AG09319 (cell line): Measurements from ENCODE around the gene MAPKAP1.
A peak's percentile ranks its signal among the peaks of the same experiment; 100 is the strongest.

Experiments used
- DNase-seq: peaks from one replicate; pipeline ENCODE4 v3.0.0-alpha.2; 2010; ENCODE audit warnings: low read depth; ENCODE audit errors: extremely low read depth
- TF ChIP-seq, protein P1 (sequence below): IDR thresholded peaks from 2 replicates; pipeline ENCODE4 v1.5.1; 2011; ENCODE audit warnings: low read depth, mild to moderate bottlenecking, inconsistent platforms, low read length, moderate library complexity

MAPKAP1 gene

DNA sequence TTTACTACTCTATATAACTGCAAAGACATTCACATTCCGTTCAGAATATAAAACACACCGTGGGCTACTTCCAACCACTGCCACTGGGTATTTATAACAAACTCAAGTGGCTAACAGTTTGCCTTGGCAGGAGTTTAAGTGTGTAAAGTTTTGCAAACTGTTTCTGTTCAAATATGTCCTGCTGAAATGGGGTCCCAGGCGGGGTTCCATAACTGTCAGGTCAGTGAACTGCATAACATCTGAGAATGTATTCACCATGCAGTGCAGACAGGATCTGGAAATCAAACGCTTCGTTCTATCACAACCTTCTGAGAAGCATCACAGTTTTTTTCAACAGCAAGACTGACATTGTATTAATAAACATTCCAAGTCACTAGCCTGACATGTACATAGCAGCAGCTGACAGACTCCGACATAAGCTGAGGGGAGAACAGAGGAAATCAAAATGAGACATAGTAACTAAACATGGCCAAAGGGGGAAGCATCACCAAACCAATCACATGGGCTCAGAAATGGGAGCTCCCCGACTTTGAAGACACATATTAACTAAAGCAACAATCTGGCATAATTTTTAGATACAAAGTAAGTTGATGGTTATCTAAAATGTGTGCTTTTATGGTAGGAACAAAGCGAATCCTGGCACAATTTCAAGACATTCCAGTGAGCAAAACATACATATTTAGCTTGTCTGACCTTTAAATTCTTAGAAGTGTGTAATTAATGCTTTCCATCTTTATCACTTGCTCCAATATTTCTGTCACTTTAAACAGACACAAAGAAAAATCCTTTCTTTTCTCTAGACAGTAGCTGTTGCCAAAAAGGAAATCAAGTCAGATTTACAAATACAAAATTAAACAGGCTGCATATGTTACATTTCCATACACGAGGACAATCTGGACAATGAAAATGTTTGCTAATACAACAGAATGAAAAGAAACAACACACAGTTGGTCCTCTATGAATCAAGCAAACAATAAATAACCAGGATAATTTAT is 156.8 kb downstream of the MAPKAP1 start:
- no peak for DNase-seq
- TF ChIP-seq, protein P1, sequence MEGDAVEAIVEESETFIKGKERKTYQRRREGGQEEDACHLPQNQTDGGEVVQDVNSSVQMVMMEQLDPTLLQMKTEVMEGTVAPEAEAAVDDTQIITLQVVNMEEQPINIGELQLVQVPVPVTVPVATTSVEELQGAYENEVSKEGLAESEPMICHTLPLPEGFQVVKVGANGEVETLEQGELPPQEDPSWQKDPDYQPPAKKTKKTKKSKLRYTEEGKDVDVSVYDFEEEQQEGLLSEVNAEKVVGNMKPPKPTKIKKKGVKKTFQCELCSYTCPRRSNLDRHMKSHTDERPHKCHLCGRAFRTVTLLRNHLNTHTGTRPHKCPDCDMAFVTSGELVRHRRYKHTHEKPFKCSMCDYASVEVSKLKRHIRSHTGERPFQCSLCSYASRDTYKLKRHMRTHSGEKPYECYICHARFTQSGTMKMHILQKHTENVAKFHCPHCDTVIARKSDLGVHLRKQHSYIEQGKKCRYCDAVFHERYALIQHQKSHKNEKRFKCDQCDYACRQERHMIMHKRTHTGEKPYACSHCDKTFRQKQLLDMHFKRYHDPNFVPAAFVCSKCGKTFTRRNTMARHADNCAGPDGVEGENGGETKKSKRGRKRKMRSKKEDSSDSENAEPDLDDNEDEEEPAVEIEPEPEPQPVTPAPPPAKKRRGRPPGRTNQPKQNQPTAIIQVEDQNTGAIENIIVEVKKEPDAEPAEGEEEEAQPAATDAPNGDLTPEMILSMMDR, result no peak

DNA sequence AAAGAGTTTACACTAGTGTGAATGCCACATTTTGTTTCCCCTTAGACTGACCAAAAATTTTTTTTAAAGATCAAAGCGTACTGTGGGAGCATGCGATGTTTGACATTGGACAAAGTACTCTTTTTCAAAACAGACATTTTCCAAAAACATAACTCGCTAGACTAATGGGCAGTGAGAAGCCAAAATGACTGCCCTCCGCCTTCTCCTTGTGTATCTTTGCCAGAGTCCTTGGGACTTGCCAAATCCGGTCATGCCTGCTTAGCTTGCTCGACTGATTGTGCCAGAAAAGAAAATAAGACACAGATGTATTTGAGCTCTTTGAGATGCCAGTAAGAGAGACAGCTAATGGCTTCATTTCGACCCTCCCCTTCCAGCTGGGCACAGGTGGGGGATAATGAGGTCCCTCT is 157.5 kb downstream of the MAPKAP1 start:
- TF ChIP-seq, protein P1, result no peak
- peak; percentile 92 for DNase-seq

DNA sequence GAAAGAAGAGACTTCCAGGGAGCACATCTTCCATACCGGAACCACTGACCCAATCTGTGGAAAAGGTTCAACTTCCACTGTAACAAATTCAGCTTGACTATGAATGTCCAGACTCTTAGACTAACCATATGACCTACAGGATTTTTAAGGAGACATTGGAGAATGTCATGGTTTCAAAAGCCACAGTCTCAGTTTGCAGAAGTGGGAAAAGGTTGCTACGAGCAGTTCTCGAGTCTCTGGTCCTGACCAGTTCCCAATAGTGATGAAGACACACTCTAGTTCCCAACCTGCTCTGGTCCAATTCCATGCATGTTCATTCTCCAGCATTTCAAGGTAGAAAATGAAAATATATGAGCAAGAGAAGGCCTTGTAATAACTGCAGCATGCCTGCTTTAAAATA is 158.0 kb downstream of the MAPKAP1 start:
- DNase-seq, result no peak
- TF ChIP-seq, protein P1, result no peak

DNA sequence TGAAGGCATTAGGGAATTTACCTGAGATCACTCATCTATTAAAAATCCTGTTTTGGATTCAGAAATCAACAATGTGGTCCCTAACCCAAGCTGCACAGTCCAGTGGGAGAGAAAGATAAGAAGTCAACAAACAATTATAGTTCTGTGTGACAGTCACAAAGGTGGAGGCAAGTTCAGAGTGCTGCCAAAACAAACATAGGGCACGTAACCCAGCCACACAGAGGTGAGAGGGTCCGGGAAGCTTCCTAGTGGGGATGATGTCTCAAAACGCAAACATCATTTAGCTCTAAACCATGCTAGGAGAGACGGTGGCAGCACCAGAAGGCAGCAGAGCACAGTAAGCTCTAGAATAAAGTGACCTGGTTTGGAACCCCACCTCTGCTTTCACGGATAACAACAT is 158.9 kb downstream of the MAPKAP1 start:
- TF ChIP-seq, protein P1, result no peak
- no peak for DNase-seq

DNA sequence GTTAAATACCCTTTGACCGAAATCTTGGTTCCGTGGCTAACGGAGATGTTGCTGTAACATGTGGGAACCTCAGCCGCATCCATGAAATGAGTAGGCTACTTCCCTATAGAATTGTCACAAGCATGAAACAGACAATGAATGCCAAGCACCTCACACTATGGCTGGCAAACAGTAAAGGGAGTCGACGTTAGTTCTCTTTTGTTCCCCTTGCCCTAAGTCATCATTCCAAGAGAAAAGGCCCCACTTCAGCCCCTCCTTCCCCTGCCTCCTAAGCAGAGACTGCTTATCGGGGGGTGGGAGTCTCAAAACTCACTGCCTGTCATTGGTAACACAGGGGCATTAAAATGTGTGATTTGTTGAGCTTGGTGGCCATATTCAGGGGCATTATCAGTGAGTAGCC is 159.6 kb downstream of the MAPKAP1 start:
- TF ChIP-seq, protein P1, result no peak
- no peak for DNase-seq

DNA sequence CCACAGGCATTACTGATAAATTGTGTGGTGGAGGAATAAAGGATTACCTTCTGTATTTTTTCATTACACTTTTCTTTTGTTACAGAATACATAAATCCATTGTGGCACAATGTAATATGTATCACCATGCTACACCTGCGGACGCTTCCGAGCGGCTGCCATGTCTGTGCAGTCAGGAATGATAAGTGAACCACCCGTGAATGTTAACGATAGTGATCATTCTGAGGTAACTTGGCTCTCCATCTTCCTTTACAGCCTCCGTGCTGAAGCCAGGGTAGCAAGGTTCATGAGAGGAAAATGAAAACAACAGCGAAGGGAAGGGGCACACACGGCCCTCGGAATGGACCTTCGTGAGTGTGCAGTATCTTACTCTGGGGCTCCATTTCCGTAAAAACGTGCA is 161.2 kb downstream of the MAPKAP1 start:
- no peak for DNase-seq
- TF ChIP-seq, protein P1, result no peak

DNA sequence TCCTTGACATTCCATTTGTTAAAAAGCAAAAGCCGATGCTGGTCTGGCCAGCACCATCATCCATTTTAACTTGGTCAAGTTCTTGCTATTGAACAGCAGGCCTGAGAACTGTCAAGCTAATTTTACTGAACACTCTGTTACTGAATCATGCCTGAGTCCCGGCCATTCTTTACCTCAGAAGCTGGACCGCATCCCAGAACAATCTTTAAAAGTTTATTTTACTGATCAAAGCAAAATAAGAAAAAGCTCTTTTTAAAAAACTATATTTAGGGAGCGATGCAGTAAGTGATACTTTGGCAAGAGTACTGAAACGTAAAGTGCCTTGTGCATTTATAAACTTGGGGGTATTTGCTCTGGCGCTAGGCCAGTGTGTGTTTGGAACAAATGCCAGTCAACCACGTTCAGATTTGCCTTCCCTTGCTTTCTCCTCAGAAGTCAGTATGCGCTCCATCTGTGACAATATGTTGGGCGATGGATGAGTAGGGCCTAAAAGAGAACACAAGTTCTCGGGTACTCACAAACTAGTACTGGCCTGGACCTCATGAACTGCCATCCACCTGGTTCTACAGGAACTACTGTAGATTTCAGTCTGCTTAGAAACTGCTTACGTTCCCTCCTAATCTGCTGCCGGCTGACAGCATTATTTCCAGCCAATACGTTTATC is 161.9 kb downstream of the MAPKAP1 start:
- TF ChIP-seq, protein P1, result no peak
- peak; percentile 64 for DNase-seq
